ENCODE data around the gene ATXN1.

Gene ATXN1

GRCh38 chr6:16729183-16729691, 32.0 kb downstream of the ATXN1 start:
- H3K9ac ChIP-seq (ENCODE audit: low read length): no peak overlapping the region
- H3K4me3 ChIP-seq (ENCODE audit: low read length): no peak overlapping the region
- H3K4me1 ChIP-seq (ENCODE audit: control insufficient read depth, insufficient read depth, low read length): peaks cover 19% of the 10 kb centered on the region
- H3K27ac ChIP-seq (ENCODE audit: low read depth, low read length): peak overlapping the region; percentile 33
- no peaks in the 10 kb centered on the region for H3K36me3 ChIP-seq (ENCODE audit: control insufficient read depth, insufficient read depth, low read length)
- H3K27me3 ChIP-seq (ENCODE audit: control insufficient read depth, insufficient read depth, low read length): no peaks in the 10 kb centered on the region

DNA sequence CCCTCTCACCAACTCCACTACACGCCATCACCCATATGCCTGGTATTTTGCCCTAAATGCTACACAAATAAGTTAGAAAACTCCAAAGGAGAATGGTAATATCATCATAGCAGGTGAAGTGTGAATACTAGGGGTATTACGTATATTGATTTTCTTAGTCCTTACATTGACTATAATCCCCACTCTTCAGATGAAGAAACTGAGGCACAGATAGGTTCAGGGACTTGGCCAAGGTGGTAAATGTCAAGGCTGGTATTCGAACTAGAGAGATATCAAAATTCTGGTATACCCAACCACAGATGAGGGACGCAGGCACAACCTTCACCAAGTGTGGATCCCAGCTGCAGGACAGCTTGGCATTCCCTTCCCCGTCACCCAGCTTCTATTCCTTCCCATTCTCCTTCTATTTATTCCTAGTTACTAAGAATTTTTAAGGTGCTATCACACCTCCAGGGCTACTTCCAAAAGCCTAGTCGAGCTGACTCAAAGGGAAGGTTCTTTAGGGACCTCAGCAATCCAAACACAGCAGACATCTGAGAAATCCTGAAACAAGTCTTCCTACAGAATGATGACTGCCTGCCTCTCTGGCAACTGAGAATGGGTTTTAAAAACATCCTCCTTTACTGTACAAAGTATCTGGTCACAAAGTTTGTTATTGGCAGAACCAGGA, 32.6 kb downstream of the ATXN1 start:
- Histone ChIP-seq H3K4me1 (ENCODE audit: control insufficient read depth, insufficient read depth, low read length) (peaks cover 25% of the 10 kb centered on the region), H3K9ac (ENCODE audit: low read length) (no peak overlapping the region), H3K36me3 (ENCODE audit: control insufficient read depth, insufficient read depth, low read length) (no peaks in the 10 kb centered on the region), H3K27me3 (ENCODE audit: control insufficient read depth, insufficient read depth, low read length) (no peaks in the 10 kb centered on the region), H3K4me3 (ENCODE audit: low read length) (no peak overlapping the region), H3K27ac (ENCODE audit: low read depth, low read length) (peak overlapping the region; percentile 53)

DNA sequence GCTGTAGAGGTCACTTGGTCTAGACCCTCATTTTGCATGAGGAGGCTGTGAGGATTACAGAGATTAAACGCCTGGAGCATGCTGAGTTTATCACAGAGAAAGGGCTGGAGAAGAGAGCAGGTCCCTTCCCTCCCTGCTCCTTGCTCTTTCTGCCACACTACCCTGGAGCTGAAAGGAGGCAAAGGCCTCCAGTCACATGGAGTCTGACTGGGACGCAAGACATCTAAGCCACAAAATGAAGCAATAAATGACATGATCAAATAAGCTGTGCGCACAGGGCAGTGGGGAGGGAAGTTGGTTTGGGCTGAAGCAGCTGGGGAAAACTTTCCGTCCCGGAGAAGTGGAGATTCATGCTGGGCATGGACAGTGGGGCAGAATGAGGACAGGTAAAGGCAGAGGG, 33.3 kb downstream of the ATXN1 start:
- Histone ChIP-seq H3K27ac (ENCODE audit: low read depth, low read length) (no peak overlapping the region), H3K27me3 (ENCODE audit: control insufficient read depth, insufficient read depth, low read length) (no peaks in the 10 kb centered on the region), H3K4me3 (ENCODE audit: low read length) (no peak overlapping the region), H3K9ac (ENCODE audit: low read length) (no peak overlapping the region), H3K36me3 (ENCODE audit: control insufficient read depth, insufficient read depth, low read length) (no peaks in the 10 kb centered on the region), H3K4me1 (ENCODE audit: control insufficient read depth, insufficient read depth, low read length) (peaks cover 28% of the 10 kb centered on the region)

- Histone ChIP-seq H3K27me3 (ENCODE audit: control insufficient read depth, insufficient read depth, low read length) (no peaks in the 10 kb centered on the region), H3K36me3 (ENCODE audit: control insufficient read depth, insufficient read depth, low read length) (no peaks in the 10 kb centered on the region), H3K4me1 (ENCODE audit: control insufficient read depth, insufficient read depth, low read length) (peaks cover 25% of the 10 kb centered on the region), H3K27ac (ENCODE audit: low read depth, low read length) (peak overlapping the region; percentile 53), H3K4me3 (ENCODE audit: low read length) (no peak overlapping the region), H3K9ac (ENCODE audit: low read length) (no peak overlapping the region)
Observed at GRCh38 chr6:16725145-16725864, 36.0 kb downstream of the ATXN1 start.

DNA sequence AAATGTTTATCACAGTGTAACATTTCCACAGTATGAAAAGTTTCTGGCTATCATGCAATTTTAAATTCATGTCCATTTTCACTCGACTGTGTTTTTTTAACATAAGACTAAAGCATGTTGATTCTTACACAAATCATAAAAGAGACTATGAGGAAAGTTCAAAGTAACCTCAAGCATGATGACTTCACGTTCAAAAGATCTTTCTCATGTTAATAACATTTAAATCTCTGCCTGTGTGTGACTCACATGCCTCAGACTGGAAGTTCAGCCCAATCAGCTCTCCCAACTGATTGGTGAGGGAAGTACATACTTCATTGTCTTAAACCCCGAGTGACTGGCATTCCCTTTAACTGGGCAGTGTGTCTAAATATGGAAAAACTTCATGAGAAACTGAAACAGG, 37.4 kb downstream of the ATXN1 start:
- no peak overlapping the region for H3K4me3 ChIP-seq (ENCODE audit: low read length)
- H3K9ac ChIP-seq (ENCODE audit: low read length): no peak overlapping the region
- no peaks in the 10 kb centered on the region for H3K27me3 ChIP-seq (ENCODE audit: control insufficient read depth, insufficient read depth, low read length)
- H3K27ac ChIP-seq (ENCODE audit: low read depth, low read length): peak overlapping the region; percentile 38
- H3K36me3 ChIP-seq (ENCODE audit: control insufficient read depth, insufficient read depth, low read length): no peaks in the 10 kb centered on the region
- H3K4me1 ChIP-seq (ENCODE audit: control insufficient read depth, insufficient read depth, low read length): peaks cover 28% of the 10 kb centered on the region

DNA sequence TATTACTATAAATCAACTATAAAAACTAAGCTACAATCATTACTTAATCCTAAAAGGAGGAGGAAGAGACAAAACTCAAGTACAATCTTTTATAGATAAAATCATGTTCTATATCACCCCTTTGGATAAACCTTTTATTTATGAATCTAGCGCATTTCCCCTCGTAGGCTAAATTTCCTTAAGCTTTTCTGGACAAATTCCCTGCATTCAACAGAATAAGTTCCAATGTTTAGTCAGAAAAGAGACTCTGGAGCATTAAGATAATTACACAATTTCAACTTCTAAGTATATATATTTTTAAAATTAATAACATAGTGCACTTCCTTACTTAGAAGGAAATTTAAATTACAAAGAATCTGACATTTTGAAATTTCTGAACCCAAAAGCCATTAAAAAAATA, 37.9 kb downstream of the ATXN1 start:
- no peaks in the 10 kb centered on the region for H3K27me3 ChIP-seq (ENCODE audit: control insufficient read depth, insufficient read depth, low read length)
- no peak overlapping the region for H3K9ac ChIP-seq (ENCODE audit: low read length)
- no peaks in the 10 kb centered on the region for H3K36me3 ChIP-seq (ENCODE audit: control insufficient read depth, insufficient read depth, low read length)
- H3K27ac ChIP-seq (ENCODE audit: low read depth, low read length): no peak overlapping the region
- no peak overlapping the region for H3K4me3 ChIP-seq (ENCODE audit: low read length)
- H3K4me1 ChIP-seq (ENCODE audit: control insufficient read depth, insufficient read depth, low read length): peaks cover 33% of the 10 kb centered on the region

GRCh38 chr6:16722630-16723029, 38.6 kb downstream of the ATXN1 start:
- no peak overlapping the region for H3K9ac ChIP-seq (ENCODE audit: low read length)
- no peaks in the 10 kb centered on the region for H3K36me3 ChIP-seq (ENCODE audit: control insufficient read depth, insufficient read depth, low read length)
- peaks cover 36% of the 10 kb centered on the region for H3K4me1 ChIP-seq (ENCODE audit: control insufficient read depth, insufficient read depth, low read length)
- no peaks in the 10 kb centered on the region for H3K27me3 ChIP-seq (ENCODE audit: control insufficient read depth, insufficient read depth, low read length)
- peak overlapping the region; percentile 11 for H3K27ac ChIP-seq (ENCODE audit: low read depth, low read length)
- H3K4me3 ChIP-seq (ENCODE audit: low read length): no peak overlapping the region

- Histone ChIP-seq H3K27ac (ENCODE audit: low read depth, low read length) (no peak overlapping the region), H3K9ac (ENCODE audit: low read length) (no peak overlapping the region), H3K36me3 (ENCODE audit: control insufficient read depth, insufficient read depth, low read length) (no peaks in the 10 kb centered on the region), H3K4me3 (ENCODE audit: low read length) (no peak overlapping the region), H3K4me1 (ENCODE audit: control insufficient read depth, insufficient read depth, low read length) (peaks cover 36% of the 10 kb centered on the region), H3K27me3 (ENCODE audit: control insufficient read depth, insufficient read depth, low read length) (no peaks in the 10 kb centered on the region)
Observed at GRCh38 chr6:16721977-16722376, 39.3 kb downstream of the ATXN1 start.

DNA sequence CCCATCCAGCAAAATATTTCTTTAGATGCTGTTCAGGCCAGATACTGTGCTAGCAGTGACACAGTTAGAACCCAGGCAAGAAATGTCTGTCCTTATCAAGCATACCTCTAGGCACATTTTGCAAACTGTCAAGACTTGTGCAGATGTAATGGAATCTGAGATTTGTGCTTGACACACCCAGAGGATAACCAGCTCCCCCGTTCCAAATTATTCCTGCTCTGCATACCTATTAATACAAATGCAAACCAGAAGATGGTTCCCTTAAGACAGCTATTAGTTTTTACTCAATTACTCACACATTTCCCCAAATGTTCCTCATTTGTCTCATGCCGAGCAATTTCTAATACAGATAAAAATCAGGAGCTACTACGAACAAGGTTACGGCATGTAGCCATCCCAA, 40.4 kb downstream of the ATXN1 start:
- Histone ChIP-seq H3K27ac (ENCODE audit: low read depth, low read length) (no peak overlapping the region), H3K9ac (ENCODE audit: low read length) (no peak overlapping the region), H3K4me1 (ENCODE audit: control insufficient read depth, insufficient read depth, low read length) (peaks cover 36% of the 10 kb centered on the region), H3K27me3 (ENCODE audit: control insufficient read depth, insufficient read depth, low read length) (no peaks in the 10 kb centered on the region), H3K4me3 (ENCODE audit: low read length) (no peak overlapping the region), H3K36me3 (ENCODE audit: control insufficient read depth, insufficient read depth, low read length) (no peaks in the 10 kb centered on the region)

DNA sequence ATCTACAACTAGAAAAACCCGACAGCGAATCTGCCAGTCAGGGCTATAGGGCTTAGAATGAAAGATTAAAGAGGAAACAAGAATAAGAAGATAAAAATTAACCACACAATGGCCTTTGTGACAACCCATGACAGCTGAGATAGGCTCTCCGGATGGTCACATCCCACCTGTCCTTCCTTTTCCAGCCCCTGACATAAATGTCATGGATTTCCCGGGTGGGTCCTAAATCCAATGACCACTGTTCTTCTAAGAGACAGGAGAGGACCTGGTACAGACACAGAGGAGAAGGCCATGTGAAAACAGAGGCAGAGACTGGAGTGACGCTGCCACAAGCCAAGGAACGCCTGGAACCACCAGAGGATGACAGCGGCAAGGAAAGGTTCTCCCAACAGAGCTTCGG, 41.8 kb downstream of the ATXN1 start:
- Histone ChIP-seq H3K27ac (ENCODE audit: low read depth, low read length) (no peak overlapping the region), H3K9ac (ENCODE audit: low read length) (no peak overlapping the region), H3K27me3 (ENCODE audit: control insufficient read depth, insufficient read depth, low read length) (no peaks in the 10 kb centered on the region), H3K36me3 (ENCODE audit: control insufficient read depth, insufficient read depth, low read length) (no peaks in the 10 kb centered on the region), H3K4me1 (ENCODE audit: control insufficient read depth, insufficient read depth, low read length) (peaks cover 28% of the 10 kb centered on the region), H3K4me3 (ENCODE audit: low read length) (no peak overlapping the region)

DNA sequence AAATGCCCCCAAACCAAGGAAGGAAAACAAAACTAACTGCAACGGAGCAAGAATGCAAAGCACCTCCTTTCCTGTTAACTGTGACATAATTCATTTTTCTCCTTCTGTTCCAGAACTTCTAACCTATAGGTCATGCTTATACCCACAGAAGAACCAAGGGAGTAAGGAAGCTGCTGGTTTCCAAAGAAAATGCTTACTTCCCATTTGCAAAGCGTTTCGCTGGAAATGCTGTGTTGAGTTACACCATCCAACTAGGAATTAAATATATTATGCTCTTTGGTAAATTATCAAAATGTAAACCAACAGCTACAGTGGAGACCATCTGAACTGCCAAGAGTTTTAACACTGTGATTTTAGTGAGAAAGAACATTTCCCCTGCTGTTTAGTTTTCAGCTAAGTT, 42.9 kb downstream of the ATXN1 start:
- Histone ChIP-seq H3K27me3 (ENCODE audit: control insufficient read depth, insufficient read depth, low read length) (no peaks in the 10 kb centered on the region), H3K4me1 (ENCODE audit: control insufficient read depth, insufficient read depth, low read length) (peaks cover 20% of the 10 kb centered on the region), H3K27ac (ENCODE audit: low read depth, low read length) (peak overlapping the region; percentile 30), H3K4me3 (ENCODE audit: low read length) (no peak overlapping the region), H3K9ac (ENCODE audit: low read length) (no peak overlapping the region), H3K36me3 (ENCODE audit: control insufficient read depth, insufficient read depth, low read length) (no peaks in the 10 kb centered on the region)

DNA sequence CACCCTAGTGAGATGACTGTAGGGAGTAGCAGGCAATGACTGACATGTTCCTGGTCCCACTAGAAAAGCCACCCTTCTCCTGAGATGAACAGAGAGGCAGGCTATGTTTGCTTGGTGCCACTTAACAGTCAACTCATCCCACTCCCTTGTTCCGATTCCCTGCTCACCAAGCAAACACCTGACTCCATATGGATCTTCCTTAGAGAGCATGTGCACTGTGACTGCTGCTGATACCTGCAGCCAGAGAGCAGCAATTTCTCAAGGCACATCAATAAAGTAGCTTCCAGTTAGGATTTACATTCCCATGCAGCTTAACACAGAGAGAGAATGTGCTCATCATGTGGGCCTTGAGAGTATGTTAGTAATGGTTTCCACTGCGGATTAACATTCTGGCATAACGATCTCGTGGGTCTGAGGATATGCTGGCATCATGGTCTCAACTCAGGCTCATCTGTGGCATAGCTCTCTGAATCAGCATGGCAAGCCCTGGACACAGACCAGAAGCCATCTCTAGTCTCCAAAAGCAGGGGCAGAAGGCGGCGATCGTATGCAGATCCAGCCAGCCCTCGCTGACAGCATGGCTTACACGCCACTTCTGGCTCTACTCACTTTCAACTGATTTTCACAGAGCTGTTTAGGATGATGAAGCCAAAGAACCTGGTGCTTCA, 43.9 kb downstream of the ATXN1 start:
- Histone ChIP-seq H3K4me1 (ENCODE audit: control insufficient read depth, insufficient read depth, low read length) (peaks cover 19% of the 10 kb centered on the region), H3K36me3 (ENCODE audit: control insufficient read depth, insufficient read depth, low read length) (no peaks in the 10 kb centered on the region), H3K27me3 (ENCODE audit: control insufficient read depth, insufficient read depth, low read length) (no peaks in the 10 kb centered on the region), H3K4me3 (ENCODE audit: low read length) (no peak overlapping the region), H3K9ac (ENCODE audit: low read length) (no peak overlapping the region), H3K27ac (ENCODE audit: low read depth, low read length) (peak overlapping the region; percentile 7)
